Adrenal gland (tissue), 12 donors: ENCODE measurements around the gene SRP68. TPM values are rescaled to one million over a fixed set of nuclear protein-coding genes. Genes with fewer than 3 reads are reported as not detected.

ENCODE experiments used
- DNase-seq, 7 donors: peaks; one replicate each; pipeline ENCODE4 v3.0.0-alpha.2; 2019 to 2020
- H3K27ac ChIP-seq, 5 donors: fragments of 200-600 bp; sonication (generic) in 4 of 5; 1 replicate in 3 of 5; 2 replicates in 2 of 5; pipeline versions ENCODE4 v1.5.1 to v1.8.0; 2016 to 2020; ENCODE audit warnings: mild to moderate bottlenecking in 1 of 5
- H3K27me3 ChIP-seq: fragments of 200-600 bp; 2 replicates; pipeline ENCODE4 v1.8.0; 2021
- H3K36me3 ChIP-seq, 2 donors: fragments of 200-600 bp; replicated peaks in 1 of 2; 1 replicate in 1 of 2; 2 replicates in 1 of 2; pipeline versions ENCODE4 v1.5.1 to v1.8.0; 2018 to 2022
- H3K4me1 ChIP-seq, 2 donors: fragments of 200-600 bp; replicated peaks in 1 of 2; 1 replicate in 1 of 2; 2 replicates in 1 of 2; pipeline versions ENCODE4 v1.5.1 to v1.8.0; 2018 to 2021
- H3K4me3 ChIP-seq, 4 donors: fragments of 200-600 bp; sonication (generic) in 3 of 4; one replicate each; pipeline ENCODE4 v1.5.1; 2016 to 2018
- H3K9me3 ChIP-seq, 3 donors: fragments of 200-600 bp; sonication (generic) in 1 of 3; replicated peaks in 1 of 3; 1 replicate in 2 of 3; 2 replicates in 1 of 3; pipeline versions ENCODE4 v1.5.1 to v1.8.0; 2016 to 2021
- POLR2A ChIP-seq, 2 donors: fragments of 450-650 bp; IDR thresholded peaks; one replicate each; pipeline ENCODE4 v1.6.1; 2017; ENCODE audit warnings: antibody characterized with exemption in 2 of 2, mild to moderate bottlenecking in 2 of 2, moderate library complexity in 1 of 2
- WGBS, 4 donors: extraction: QIAGEN DNeasy Blood & Tissue Kit in 2 of 4; methylation state at CpG; one replicate each; pipeline versions ENCODE4 v1.1.5 to v1.1.7; 2013 to 2017; 5-methylcytosine and 5-hydroxymethylcytosine counted together
- intact Hi-C, 2 donors: fragments of 100-400 bp; cut with DNase I; formaldehyde crosslinking; loops; one replicate each; pipeline versions ENCODE4 v1.14.1 to v1.15.0; 2022 to 2023
- polyA plus RNA-seq, 3 donors: library from polyadenylated mRNA; stranded (reverse); fragments of 200-250 nt in 2 of 3; fragments of 350-450 nt in 1 of 3; fragmentation: Illumina TruSeq in 1 of 3; extraction: RNeasy Lipid Tissue Mini Kit (QIAGEN cat#74804) in 1 of 3; gene quantifications; one replicate each; pipeline ENCODE4 v1.2.3, GENCODE V29; 2013 to 2014
- total RNA-seq, 9 donors: library from RNA; depleted of rRNA in 4 of 9; stranded (reverse); fragments of >200 nt in 4 of 9; fragments of 120-200 nt in 1 of 9; fragmentation: NEBNext Ultra II Directional in 1 of 9; extraction: Animal tissue kit (Norgen Biotek cat#: 25700) in 1 of 9; gene quantifications; one replicate each; pipeline versions ENCODE4 v1.1.0 to v1.2.4, GENCODE V29; 2013 to 2023
- TF ChIP-seq, protein P1 (sequence below), 6 experiments: fragments of 450-650 bp in 4 of 6; fragments of 200-600 bp in 2 of 6; sonication (generic) in 1 of 6; IDR thresholded peaks; 1 replicate in 5 of 6; 2 replicates in 1 of 6; pipeline versions ENCODE4 v1.5.1 to v1.8.0; 2016 to 2021; ENCODE audit warnings: antibody characterized with exemption in 6 of 6, mild to moderate bottlenecking in 2 of 6, moderate library complexity in 1 of 6
- donor health status: healthy with polysubstance abuse.
- donor health status: Bipolar disorder and iron deficiency.
- donor health status: DM: yes; HTN: yes; CAD: no.
- donor health status: DM: no; HTN: no; CAD: no.
- donor health status: DM: no; HTN: no; CAD: no.
- donor health status: DM: yes; HTN: yes; CAD: no.

SRP68 gene
- total and polyA plus RNA-seq, 12 donors = 20.3 to 129 (median 41.1) TPM

- H3K27ac ChIP-seq = no peak overlapping the region
- DNase-seq = no peak
- H3K9me3 ChIP-seq = no peaks in the 10 kb centered on the region
- peaks cover 4 to 6% of the 10 kb centered on the region in 2 donors for H3K4me1 ChIP-seq
- H3K36me3 ChIP-seq = no peaks in the 10 kb centered on the region
- intact Hi-C loops = loop anchor here in 1 of 2 donors (10.0 kb wide), 1 partner anchor 156 kb away; no protein-coding TSS in a partner anchor
- TF ChIP-seq, protein P1, sequence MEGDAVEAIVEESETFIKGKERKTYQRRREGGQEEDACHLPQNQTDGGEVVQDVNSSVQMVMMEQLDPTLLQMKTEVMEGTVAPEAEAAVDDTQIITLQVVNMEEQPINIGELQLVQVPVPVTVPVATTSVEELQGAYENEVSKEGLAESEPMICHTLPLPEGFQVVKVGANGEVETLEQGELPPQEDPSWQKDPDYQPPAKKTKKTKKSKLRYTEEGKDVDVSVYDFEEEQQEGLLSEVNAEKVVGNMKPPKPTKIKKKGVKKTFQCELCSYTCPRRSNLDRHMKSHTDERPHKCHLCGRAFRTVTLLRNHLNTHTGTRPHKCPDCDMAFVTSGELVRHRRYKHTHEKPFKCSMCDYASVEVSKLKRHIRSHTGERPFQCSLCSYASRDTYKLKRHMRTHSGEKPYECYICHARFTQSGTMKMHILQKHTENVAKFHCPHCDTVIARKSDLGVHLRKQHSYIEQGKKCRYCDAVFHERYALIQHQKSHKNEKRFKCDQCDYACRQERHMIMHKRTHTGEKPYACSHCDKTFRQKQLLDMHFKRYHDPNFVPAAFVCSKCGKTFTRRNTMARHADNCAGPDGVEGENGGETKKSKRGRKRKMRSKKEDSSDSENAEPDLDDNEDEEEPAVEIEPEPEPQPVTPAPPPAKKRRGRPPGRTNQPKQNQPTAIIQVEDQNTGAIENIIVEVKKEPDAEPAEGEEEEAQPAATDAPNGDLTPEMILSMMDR (IDR thresholded peaks at IDR 0.05) = no peak
- TF ChIP-seq POLR2A (IDR thresholded peaks at IDR 0.05) = no peak
- H3K4me3 ChIP-seq = no peak overlapping the region
- H3K27me3 ChIP-seq = no peaks in the 10 kb centered on the region
- WGBS, 4 donors = 71 to 83% (median 75%) methylated on average over 1 to 11 of the region's 11 CpGs
These were observed 54.0 kb downstream of the SRP68 start for GRCh38 chr17:76018340-76018680.

DNA sequence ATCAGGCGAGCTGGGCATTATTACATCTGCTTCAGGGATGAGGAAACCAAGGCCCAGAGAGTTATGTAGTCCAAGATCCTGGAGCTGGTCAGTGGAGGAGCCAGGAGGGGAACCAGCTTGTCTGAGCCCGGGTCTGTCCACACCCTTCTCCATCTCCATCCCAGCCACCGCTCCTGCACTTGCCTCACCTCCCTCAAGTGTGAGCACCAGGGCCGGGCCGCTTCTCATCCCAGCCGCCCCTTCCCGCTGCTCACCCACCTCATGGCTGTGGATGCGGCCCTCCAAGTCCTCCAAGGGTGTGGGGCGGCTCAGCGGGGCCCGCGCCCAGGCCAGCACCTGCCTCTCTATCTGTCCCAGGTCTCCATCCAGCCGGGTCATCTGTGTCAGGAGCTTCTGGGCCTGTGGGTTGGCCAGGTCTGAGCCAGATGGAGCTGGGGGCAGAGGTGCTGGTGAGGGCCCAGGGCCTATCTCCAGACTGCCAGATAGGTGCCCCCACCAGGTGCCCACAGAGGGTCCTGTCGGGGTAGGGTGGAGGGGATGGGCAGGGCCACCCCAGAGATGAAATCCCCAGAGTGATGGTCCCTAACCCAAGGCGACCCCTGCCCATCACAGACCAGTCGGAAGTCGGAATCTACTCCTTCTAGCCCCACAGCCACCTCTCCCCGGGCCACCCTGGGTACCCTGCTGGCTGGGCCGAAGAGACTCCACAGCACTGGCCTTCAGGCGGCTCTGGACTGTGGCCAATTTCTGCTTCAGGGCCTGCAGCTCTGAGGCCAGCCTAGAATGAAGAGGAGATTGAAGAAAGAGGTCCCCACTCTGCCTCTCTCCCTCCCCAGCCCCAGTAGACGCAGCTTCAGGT, 54.6 kb downstream of the SRP68 start:
- H3K36me3 ChIP-seq = no peaks in the 10 kb centered on the region
- H3K27ac ChIP-seq = no peak overlapping the region
- WGBS, 4 donors = 64 to 100% (median 84%) methylated on average over 5 to 21 of the region's 21 CpGs
- no peaks in the 10 kb centered on the region for H3K27me3 ChIP-seq
- intact Hi-C loops = loop anchor here in 1 of 2 donors (10.0 kb wide), 1 partner anchor 157 kb away; no protein-coding TSS in a partner anchor
- peaks cover 4 to 6% of the 10 kb centered on the region in 2 donors for H3K4me1 ChIP-seq
- no peak overlapping the region for H3K4me3 ChIP-seq
- no peaks in the 10 kb centered on the region for H3K9me3 ChIP-seq
- DNase-seq = peak in 6 of 7 donors; percentile 55 to 78 (median 66)
- TF ChIP-seq POLR2A (IDR thresholded peaks at IDR 0.05) = no peak
- TF ChIP-seq, protein P1 (IDR thresholded peaks at IDR 0.05) = no peak

DNA sequence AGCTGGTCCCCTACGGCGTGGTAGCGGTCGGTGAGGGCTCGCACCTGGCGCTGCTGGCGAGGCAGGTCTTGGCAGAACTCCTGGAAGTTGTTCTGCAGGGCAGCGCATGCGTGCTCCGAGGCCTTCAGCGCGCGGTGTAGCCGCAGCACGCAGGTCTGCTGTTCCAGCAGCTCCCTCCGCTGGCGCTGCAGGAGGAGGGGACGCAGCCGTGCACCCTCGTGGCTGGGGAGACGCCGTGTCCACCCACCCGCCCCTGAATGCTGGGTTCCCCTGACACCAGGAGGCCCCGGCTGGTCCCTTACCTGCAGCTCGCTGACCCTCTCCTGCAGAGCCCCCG, 57.4 kb downstream of the SRP68 start:
- TF ChIP-seq, protein P1 (IDR thresholded peaks at IDR 0.05) = no peak
- no peak for TF ChIP-seq POLR2A (IDR thresholded peaks at IDR 0.05)
- intact Hi-C loops = loop anchor here in 1 of 2 donors (5.0 to 10.0 kb wide), 2 partner anchors 160 to 282 kb away; no protein-coding TSS in a partner anchor
- Histone ChIP-seq H3K27me3 (no peaks in the 10 kb centered on the region), H3K27ac (no peak overlapping the region), H3K4me3 (no peak overlapping the region), H3K4me1 (peaks cover 4 to 6% of the 10 kb centered on the region in 2 donors), H3K36me3 (no peaks in the 10 kb centered on the region), H3K9me3 (no peaks in the 10 kb centered on the region)
- 63 to 83% (median 78%) methylated on average over 3 to 26 of the region's 26 CpGs for WGBS, 4 donors
- no peak for DNase-seq

GRCh38 chr17:76014100-76014924, 58.0 kb downstream of the SRP68 start:
- peak; percentile 61 to 85 (median 78) for DNase-seq
- 20 to 80% (median 27%) methylated on average over 1 to 19 of the region's 19 CpGs for WGBS, 4 donors
- no peak overlapping the region for H3K27ac ChIP-seq
- H3K9me3 ChIP-seq = no peaks in the 10 kb centered on the region
- no peak overlapping the region for H3K4me3 ChIP-seq
- TF ChIP-seq POLR2A (IDR thresholded peaks at IDR 0.05) = no peak
- TF ChIP-seq, protein P1 (IDR thresholded peaks at IDR 0.05) = peak; percentile 82 to 98 (median 92)
- no peaks in the 10 kb centered on the region for H3K27me3 ChIP-seq
- H3K4me1 ChIP-seq = peaks cover 2 to 4% of the 10 kb centered on the region in 2 donors
- intact Hi-C loops = loop anchor here in 1 of 2 donors (5.0 to 10.0 kb wide), 2 partner anchors 160 to 283 kb away; no protein-coding TSS in a partner anchor
- H3K36me3 ChIP-seq = no peaks in the 10 kb centered on the region
